ENCODE data around the gene RAB3GAP2. TPM values are rescaled to one million over a fixed set of nuclear protein-coding genes. Genes with fewer than 3 reads are reported as not detected.

RAB3GAP2 gene
- total and polyA plus RNA-seq, 10 of the 15 experiments (the other 5 are each of a cell fraction or from before 2014, with no cell fraction given) = 11.9 to 51.1 (median 24.4) TPM

DNA sequence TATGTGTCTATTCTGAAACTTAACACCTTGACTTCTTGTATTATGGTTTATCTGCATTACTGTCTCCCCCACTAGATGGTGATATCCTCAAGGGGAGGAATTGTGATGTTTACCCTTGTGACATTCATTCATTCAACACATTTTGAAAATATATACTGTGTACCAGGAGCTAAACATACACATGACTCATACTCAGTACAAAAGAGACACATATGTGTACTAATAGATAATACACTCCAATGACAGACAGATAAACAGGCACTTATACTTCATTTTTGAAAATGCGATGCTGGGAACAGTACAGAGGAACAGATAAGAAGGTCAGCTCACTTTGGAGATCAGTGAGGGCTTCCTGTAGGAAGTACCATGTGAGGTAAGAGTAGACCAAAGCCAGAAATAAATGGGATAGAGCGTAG lies 8.9 kb upstream of the RAB3GAP2 start (continued):
- TF ChIP-seq, protein P1, sequence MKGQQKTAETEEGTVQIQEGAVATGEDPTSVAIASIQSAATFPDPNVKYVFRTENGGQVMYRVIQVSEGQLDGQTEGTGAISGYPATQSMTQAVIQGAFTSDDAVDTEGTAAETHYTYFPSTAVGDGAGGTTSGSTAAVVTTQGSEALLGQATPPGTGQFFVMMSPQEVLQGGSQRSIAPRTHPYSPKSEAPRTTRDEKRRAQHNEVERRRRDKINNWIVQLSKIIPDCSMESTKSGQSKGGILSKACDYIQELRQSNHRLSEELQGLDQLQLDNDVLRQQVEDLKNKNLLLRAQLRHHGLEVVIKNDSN (IDR thresholded peaks at IDR 0.05; ENCODE audit: borderline replicate concordance, extremely low read length, insufficient read depth, low read depth, low read length) = no peak
- TF ChIP-seq SUZ12 (IDR thresholded peaks at IDR 0.05; ENCODE audit: unreplicated experiment) (no peak), ZNF384 (IDR thresholded peaks at IDR 0.05; ENCODE audit: borderline replicate concordance, low read depth, low read length) (no peak), FOS (IDR thresholded peaks at IDR 0.05; ENCODE audit: borderline replicate concordance, extremely low read depth, insufficient read length) (no peak), NR2F1 (conservative IDR thresholded peaks at IDR 0.05) (no peak)

DNA sequence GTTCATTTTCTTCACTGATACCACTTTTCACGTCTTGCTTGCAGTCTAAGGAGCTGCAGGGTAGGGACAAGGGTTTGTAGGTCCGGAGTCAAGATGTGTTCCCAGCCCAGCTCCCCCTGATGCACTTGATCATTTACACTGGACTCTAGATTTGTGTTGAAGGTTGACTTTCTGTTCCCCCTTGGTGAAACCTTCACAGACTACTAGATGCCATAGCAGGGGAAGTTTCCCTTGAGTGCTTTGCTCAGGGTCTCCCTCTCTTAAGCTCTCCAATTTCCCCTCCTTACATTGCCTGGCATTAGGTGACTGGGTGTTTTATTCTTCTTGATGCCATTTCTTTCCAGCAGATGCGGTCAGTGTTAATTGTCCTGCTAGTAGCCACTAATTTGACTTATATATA lies 8.0 kb upstream of the RAB3GAP2 start:
- Histone ChIP-seq H3K4me1 (ENCODE audit: control insufficient read depth, insufficient read depth, low read length) (no peaks in the 10 kb centered on the region), H4K20me1 (ENCODE audit: control insufficient read depth, insufficient read depth) (no peaks in the 10 kb centered on the region), H3K36me3 (ENCODE audit: control insufficient read depth in 2 of 2, insufficient read depth in 2 of 2, low read length in 1 of 2) (no peaks in the 10 kb centered on the region), H3K9me3 (replicated peaks; ENCODE audit: control insufficient read depth, insufficient read depth, low read length) (no peaks in the 10 kb centered on the region), H3K79me2 (ENCODE audit: control insufficient read depth, insufficient read depth, low read length) (no peaks in the 10 kb centered on the region), H3K4me3 (no peak overlapping the region), H3K27ac (ENCODE audit: control insufficient read depth, insufficient read depth) (no peak overlapping the region), H2AFZ (ENCODE audit: control insufficient read depth, low read depth, low read length) (no peak overlapping the region), H3K9ac (ENCODE audit: control insufficient read depth, insufficient read depth, low read length) (no peak overlapping the region), H3K4me2 (ENCODE audit: control insufficient read depth, insufficient read depth) (no peak overlapping the region), H3K27me3 (replicated peaks in 1 of 2; ENCODE audit: control insufficient read depth in 2 of 2, insufficient read depth in 2 of 2, low read length in 1 of 2) (peaks cover 0 to 2% of the 10 kb centered on the region in 2 experiments; a peak in 1 of 4 replicates)
- ChIA-PET CTCF (interaction anchor here (0.7 to 6.4 kb wide), 22 partner anchors 10 to 511 kb away, joined by 3 to 69 read pairs (median 4); no protein-coding TSS in a partner anchor), SMC1A (ENCODE audit: uncharacterized antibody, unreplicated experiment) (interaction anchor here (1.0 to 17.4 kb wide), 9 partner anchors 10 to 496 kb away, joined by 3 to 250 read pairs (median 9); no protein-coding TSS in a partner anchor), RAD21 (ENCODE audit: unreplicated experiment) (interaction anchor here (1.1 to 4.6 kb wide), 9 partner anchors 9 to 496 kb away, joined by 5 to 59 read pairs (median 8); partner anchors contain the start of gene RAB3GAP2), POLR2A (interaction anchor here (0.6 to 3.4 kb wide), 4 partner anchors 8 to 459 kb away, joined by 4 to 12 read pairs (median 4); partner anchors contain the start of gene RAB3GAP2)
- in situ Hi-C loops (cut with MboI) (no loop called here), intact Hi-C loops (cut with micrococcal nuclease; ENCODE audit: unreplicated experiment) (loop anchor here (5.0 kb wide), 1 partner anchor 497 kb away; no protein-coding TSS in a partner anchor)
- ATAC-seq = peak; percentile 70
- no peak for DNase-seq (ENCODE audit: low read depth, low spot score)
- no peak for FAIRE-seq
- 54% methylated on average over 3 of the region's 3 CpGs for WGBS (ENCODE audit: insufficient coverage, insufficient replicate concordance, low lambda C conversion rate, missing lambda C conversion rate)
- BruUV-seq (replicated peaks) = no TSS peak
- no peak for TF ChIP-seq RCOR1 (conservative IDR thresholded peaks at IDR 0.05; ENCODE audit: low read depth, low read length)
- 0 out of 2 replicates have a peak, but pooled peaks have one; percentile 11 for TF ChIP-seq SPI1 (IDR thresholded peaks at IDR 0.05; ENCODE audit: borderline replicate concordance, insufficient read depth, low read depth, low read length)
